ENCODE measurements around the gene POC1A.

The POC1A gene

DNA sequence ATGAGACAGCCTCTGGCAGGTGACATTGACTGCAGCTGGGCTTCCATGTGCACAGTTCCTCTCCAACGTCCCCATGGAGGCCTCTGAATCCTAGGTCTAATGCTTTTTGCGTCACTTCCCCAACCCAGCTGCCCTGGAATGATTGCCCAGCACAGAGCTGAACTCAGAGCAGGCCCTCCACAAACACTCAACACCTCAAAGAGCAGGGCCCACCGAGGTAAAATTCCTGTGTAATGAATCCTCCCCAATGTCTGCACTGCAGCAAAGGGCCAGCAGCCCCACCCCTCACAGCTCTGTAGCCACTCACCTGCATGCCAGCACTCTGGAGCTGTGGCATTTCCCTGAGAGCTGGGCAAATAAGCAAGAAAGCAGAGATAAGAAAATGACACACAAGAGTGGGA is 55.2 kb downstream of the POC1A start:
- H3K9me3 Mint-ChIP-seq = peaks cover 14% of the 10 kb centered on the region
- H3K27ac Mint-ChIP-seq = no peak overlapping the region
- peaks cover 24% of the 10 kb centered on the region for H3K36me3 Mint-ChIP-seq (ENCODE audit: low read depth)
- no peak for DNase-seq
- ATAC-seq = peak; percentile 22
- H3K4me1 Mint-ChIP-seq = no peaks in the 10 kb centered on the region
- H3K4me3 Mint-ChIP-seq = no peak overlapping the region
- H3K27me3 Mint-ChIP-seq = no peaks in the 10 kb centered on the region

DNA sequence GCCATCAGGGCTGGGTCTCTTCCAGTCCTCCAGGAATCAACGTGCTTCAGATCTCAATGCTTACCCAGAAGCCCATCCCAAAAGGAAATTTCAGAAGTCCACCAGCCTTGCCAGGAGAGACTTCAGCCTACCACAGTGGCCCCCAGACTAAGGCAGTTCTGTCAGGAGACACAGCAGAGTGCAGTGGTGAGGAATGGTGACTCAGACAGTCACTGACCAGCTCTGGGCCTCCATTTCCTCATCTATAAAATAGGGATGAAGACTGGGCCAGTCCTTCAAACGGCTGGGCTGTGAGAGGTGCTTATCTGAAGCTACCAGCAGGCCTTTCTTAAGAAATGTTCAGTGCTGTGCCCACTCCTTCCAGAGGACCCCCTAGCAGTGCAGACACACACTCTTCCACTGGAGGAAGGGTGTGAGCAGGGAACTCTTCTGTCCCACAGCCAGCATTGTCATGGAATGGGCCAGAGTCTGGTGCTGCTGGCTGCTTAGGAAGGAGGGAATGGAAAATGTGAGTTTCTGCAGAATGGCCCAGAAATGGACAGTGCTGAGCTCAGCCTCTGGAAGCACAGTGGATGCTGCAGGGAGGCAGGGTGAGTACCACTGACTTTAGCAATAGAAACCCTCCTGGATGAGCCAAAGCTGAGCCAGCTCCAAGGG is 56.2 kb downstream of the POC1A start:
- no peaks in the 10 kb centered on the region for H3K4me1 Mint-ChIP-seq
- peaks cover 24% of the 10 kb centered on the region for H3K36me3 Mint-ChIP-seq (ENCODE audit: low read depth)
- H3K4me3 Mint-ChIP-seq = no peak overlapping the region
- no peak for DNase-seq
- no peak overlapping the region for H3K27ac Mint-ChIP-seq
- no peak for ATAC-seq
- peaks cover 14% of the 10 kb centered on the region for H3K9me3 Mint-ChIP-seq
- H3K27me3 Mint-ChIP-seq = no peaks in the 10 kb centered on the region

DNA sequence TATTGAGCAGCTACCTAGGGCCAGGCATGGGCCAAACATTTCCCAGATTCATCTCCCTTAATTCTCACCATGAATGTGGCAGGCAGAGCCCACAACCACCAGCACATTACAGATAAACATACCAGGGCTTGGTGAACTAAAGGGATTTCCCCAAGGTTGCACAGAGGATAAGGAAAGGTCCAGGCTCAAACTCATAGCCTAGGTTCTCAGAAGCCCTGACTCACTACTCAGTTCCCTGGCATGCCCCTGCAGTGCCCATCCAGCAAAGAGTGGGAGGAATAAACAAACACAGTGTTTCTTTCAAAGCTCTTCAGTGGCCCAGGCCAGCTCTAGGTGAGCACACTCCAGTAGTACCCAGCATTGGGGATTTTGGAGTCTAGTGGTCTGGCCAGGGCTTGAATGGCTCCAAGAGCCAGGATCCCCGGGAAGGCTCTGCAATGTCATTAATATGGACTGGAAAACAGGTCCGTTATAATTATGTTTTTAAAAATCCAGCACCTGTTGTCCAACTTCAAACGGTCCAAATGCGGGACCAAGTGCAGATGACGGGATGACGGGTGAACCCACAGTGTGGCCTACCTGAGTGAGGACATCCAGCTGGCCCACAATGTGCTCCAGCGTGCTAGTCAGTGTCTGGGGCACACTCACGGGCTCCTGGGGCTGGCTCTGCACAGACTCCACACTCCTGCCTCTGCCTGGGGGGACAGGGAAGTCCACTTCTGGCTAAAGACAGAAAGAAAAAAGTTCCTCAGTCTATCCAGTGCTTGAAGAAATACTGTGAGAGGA is 58.0 kb downstream of the POC1A start:
- peak; percentile 56 for ATAC-seq
- Mint-ChIP-seq H3K27me3 (no peaks in the 10 kb centered on the region), H3K36me3 (ENCODE audit: low read depth) (peaks cover 14% of the 10 kb centered on the region), H3K9me3 (peaks cover under 1% of the 10 kb centered on the region), H3K4me3 (no peak overlapping the region), H3K4me1 (no peaks in the 10 kb centered on the region), H3K27ac (no peak overlapping the region)
- no peak for DNase-seq

DNA sequence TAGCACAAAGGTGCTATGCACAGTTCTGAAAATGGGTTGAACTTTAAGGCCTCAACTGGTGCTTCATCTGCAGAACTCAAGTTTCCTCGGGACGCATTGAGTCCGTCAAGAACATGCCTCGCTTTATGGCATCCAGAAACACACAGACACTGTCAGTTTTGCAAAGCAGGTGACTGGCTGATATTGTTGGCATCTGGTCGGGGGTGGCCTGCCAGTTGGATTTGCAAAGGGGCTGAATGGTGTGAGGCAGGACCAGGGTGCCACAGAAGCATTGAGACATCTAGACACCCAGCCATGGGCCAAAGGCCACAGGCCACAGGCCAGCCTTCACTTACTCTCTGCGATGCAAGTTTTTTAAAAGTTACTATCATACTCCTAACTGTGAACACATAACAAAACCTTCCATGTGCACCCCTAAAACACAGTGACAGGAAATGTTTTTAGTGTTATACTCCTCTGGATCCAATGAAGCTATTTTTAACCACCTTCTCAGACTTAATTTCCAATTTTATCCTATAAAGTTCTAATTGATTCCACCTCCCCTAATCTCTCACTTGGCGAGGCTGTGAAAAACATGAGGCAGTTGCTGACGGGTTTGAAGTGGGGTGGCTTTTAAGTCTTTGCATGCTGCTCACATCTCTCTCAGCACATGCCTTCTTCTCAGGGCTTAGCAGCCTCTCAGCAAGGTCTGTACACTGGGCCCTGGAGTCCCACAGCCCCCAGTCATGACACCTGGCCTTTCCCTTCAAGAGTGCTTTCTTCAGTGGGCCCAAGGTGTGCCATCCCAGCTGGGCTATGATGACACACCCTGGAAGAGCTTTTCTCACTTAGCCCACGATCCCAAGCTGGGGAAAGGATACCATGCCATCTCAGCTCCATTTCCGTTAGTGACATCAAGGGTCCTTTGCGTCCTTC is 59.4 kb downstream of the POC1A start:
- Mint-ChIP-seq H3K4me1 (no peaks in the 10 kb centered on the region), H3K4me3 (no peak overlapping the region), H3K27ac (no peak overlapping the region), H3K9me3 (no peaks in the 10 kb centered on the region), H3K36me3 (ENCODE audit: low read depth) (peaks cover 4% of the 10 kb centered on the region), H3K27me3 (no peaks in the 10 kb centered on the region)
- ATAC-seq (no peak), DNase-seq (no peak)

DNA sequence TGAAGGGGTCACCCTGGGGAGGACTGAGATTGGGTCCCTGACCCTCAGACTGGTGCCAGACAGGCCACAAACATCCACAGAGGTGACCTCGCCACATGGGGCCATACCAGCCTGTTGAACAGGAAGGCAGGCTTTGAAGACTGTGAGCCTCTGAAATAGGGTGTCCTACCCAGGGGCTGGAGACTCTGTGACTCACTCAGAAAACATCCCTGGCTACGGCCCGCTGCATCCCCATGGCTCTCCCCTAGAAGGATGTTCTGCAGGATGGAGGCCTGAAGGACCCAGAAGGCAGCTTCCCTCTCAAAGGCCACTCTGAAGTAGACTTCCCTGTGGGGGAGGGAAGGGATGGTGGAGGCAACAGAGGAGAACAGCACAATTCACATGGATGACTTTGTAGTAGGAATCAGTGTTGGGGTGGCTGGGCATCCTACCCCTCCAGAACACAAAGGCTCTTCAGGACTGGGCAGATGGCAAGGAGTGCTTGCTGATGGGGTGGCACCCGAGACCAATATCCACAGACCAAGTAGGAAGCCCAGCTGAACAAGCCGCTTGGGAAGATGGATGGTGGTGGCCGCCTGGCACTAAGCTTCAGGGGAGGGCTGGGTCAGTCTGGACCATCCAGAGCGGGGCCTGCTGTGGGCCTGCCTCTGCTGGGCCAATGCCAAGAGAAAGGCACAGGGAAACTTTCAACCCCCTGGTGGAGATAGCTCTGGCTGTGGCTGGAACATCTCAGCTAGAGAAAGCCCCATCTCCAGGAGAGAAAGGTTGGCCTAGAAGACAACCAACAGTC is 60.3 kb downstream of the POC1A start:
- Mint-ChIP-seq H3K9me3 (no peaks in the 10 kb centered on the region), H3K27me3 (no peaks in the 10 kb centered on the region), H3K4me3 (no peak overlapping the region), H3K36me3 (ENCODE audit: low read depth) (peaks cover 2% of the 10 kb centered on the region), H3K27ac (no peak overlapping the region), H3K4me1 (no peaks in the 10 kb centered on the region)
- ATAC-seq (no peak), DNase-seq (no peak)

DNA sequence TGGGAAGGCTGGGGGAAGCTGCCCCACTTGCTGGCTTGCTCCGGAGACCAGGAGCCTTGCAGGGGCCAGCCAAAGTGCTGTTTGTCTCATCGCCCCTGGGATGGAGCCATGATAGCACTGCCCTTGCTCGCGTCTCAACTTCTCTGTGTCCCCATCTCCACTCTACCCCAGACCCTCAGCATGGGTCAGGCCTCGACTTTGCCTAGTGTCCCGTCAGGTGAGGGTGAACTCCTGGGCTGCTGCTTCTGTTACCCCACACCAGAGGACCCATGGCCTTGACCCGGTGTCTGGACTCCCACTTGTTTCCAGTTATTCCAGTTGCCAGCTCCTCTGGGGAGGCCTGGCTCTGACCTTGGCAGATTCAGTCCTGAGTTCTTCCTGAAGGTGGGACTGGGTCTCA is 61.3 kb downstream of the POC1A start:
- Mint-ChIP-seq H3K4me1 (no peaks in the 10 kb centered on the region), H3K36me3 (ENCODE audit: low read depth) (no peaks in the 10 kb centered on the region), H3K27ac (no peak overlapping the region)

DNA sequence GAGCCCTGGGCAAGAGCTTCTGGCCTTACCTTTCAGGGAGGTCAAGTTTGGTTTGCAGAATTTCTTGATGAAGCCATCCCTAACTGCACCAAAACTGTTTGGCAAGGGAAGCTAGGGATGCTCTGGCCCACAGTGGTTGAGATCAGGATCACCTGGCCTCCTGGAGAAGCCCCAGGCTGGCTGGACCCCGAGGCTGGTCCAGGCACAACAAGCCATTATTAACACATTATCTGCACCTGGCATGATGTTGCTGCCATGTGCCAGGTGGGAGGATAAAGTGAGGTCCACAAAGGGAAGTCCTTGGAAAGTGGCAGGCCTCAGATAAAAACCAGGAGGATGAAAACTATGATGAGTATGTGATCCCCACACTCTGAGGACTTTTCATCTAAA is 62.0 kb downstream of the POC1A start:
- Mint-ChIP-seq H3K4me1 (peaks cover 6% of the 10 kb centered on the region), H3K27me3 (no peaks in the 10 kb centered on the region), H3K9me3 (no peaks in the 10 kb centered on the region), H3K36me3 (ENCODE audit: low read depth) (no peaks in the 10 kb centered on the region), H3K4me3 (no peak overlapping the region), H3K27ac (no peak overlapping the region)
- ATAC-seq (no peak), DNase-seq (no peak)

More for the DNA sequence above, 61.3 kb downstream of the POC1A start:
- no peak for ATAC-seq
- Mint-ChIP-seq H3K9me3 (no peaks in the 10 kb centered on the region), H3K27me3 (no peaks in the 10 kb centered on the region), H3K4me3 (no peak overlapping the region)
- DNase-seq = no peak

DNA sequence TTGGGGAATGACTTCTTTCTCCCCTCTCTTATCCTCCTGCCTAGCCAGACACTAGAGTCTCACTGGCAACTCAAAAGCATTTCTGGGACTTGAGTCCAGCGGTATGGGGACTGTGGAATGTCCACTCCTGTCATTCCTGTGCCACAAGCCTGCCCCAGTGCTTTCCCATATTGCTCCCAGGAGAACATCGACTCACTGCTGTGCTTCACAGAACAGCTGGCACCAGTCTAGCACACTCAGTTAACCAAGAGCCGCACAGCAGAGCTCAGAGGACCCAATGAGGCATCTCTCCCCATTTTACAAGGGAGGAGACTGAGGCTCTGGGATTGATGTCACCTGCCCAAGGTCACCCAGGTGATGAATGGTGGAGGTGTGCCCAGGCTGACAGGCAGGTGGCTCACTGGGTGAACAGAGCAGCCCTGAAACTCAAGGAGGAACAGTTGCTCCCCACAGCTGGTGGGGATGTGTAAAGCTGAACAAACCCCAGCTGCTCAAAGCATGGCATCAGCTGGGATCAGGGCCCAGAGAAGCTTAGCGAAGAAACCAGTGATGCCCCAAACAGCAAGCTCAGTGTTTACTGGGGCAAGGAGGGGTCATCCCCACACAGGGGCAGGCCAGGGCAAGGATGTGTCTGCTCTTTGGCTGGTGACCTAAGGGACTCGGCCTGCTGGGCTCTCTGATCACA is 62.5 kb downstream of the POC1A start:
- no peak for ATAC-seq
- Mint-ChIP-seq H3K4me3 (no peak overlapping the region), H3K9me3 (no peaks in the 10 kb centered on the region), H3K36me3 (ENCODE audit: low read depth) (no peaks in the 10 kb centered on the region), H3K27ac (no peak overlapping the region), H3K27me3 (no peaks in the 10 kb centered on the region), H3K4me1 (peaks cover 11% of the 10 kb centered on the region)
- no peak for DNase-seq

DNA sequence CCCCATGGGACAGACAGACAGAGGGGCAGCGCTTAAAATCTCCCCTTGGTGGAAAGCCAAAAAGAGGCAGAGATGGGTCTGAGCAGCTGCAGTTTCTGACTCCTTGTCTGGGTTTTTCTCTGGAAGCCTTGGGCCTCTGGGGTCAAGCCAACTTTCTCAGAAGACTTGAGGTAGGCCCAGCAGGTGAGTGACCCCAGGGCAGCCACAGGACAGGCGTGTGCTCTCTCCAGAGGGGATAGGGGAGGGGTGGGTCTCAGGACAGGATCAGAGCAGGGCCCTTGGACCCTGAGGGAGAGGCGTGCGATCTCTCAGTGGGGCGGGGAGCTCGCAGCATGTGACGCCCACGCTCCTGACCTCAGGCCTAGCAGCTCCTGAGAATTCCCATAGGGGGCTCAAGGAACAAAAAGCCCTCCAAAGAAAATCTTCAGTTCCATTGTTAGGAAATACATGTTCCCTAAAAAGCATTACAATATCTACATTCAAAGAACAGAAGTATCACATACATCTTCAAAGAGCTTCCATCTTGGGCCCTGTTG is 63.2 kb downstream of the POC1A start:
- no peaks in the 10 kb centered on the region for H3K36me3 Mint-ChIP-seq (ENCODE audit: low read depth)
- no peak overlapping the region for H3K4me3 Mint-ChIP-seq
- DNase-seq (no peak), ATAC-seq (no peak)
- peaks cover 18% of the 10 kb centered on the region for H3K4me1 Mint-ChIP-seq
- H3K27ac Mint-ChIP-seq = no peak overlapping the region
- H3K27me3 Mint-ChIP-seq = no peaks in the 10 kb centered on the region
- H3K9me3 Mint-ChIP-seq = no peaks in the 10 kb centered on the region

DNA sequence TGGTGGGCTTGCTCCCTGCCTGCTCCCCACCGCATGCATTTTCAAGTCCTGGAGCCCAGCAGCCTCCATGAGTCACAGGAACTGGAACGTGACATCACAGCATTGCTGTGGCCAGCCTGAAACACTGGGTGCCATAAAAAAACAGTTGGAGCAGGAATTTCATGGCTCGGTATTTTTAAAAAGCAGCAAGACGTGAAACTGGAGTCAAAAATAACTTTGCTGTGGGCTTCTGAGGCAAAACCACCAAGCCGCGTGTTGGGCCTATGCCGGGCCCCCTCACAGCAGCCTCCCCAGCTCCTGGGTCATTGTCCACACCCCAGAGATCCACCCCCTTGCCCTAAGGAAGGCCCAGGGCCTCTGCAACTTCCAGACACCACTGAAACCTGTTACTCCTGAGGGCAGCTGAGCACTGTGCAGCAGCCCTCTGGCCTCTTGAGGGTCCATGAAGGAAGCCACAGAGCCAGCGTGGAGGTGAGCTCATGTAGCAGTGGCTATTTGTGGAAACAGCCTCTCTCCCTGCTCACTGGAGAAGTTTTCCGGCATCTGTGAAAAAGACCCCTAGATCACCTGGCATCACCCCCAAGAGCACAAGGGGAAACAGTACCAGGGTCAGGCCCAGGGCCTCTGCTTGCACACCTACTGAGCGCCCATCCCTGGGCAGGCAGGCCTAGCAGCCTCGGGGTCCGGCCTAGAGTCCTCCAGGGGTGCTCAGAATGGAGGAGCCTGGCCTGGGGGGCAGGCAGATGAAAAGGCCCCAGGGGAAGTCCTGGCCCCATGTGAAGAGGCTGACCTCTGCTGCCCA is 63.9 kb downstream of the POC1A start:
- Mint-ChIP-seq H3K4me1 (peaks cover 25% of the 10 kb centered on the region), H3K27me3 (no peaks in the 10 kb centered on the region), H3K9me3 (no peaks in the 10 kb centered on the region), H3K27ac (no peak overlapping the region), H3K36me3 (ENCODE audit: low read depth) (no peaks in the 10 kb centered on the region), H3K4me3 (no peak overlapping the region)
- DNase-seq = no peak
- no peak for ATAC-seq

DNA sequence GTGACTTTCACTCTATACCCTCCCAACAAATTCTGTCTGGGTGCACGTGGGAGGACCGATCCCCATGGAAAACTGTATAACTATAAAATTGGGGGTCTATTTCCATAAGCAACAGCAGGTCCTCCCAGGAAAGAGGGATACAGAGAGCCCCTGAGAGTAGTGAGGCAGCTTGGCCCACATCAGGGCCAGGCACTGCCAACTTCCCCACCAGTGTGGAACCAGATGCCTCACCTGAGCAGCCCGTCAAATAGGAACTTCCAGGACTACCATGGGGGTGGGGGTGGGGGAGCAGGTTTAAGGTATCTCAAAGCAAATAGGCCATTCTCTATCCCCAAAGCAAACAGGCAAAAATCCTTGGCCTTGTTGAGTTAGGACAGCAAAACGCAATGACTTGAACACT is 64.5 kb downstream of the POC1A start:
- H3K4me1 Mint-ChIP-seq = peaks cover 29% of the 10 kb centered on the region
- no peak for DNase-seq
- ATAC-seq = no peak
- no peak overlapping the region for H3K27ac Mint-ChIP-seq
- H3K4me3 Mint-ChIP-seq = no peak overlapping the region
- H3K9me3 Mint-ChIP-seq = no peaks in the 10 kb centered on the region
- no peaks in the 10 kb centered on the region for H3K27me3 Mint-ChIP-seq
- H3K36me3 Mint-ChIP-seq (ENCODE audit: low read depth) = no peaks in the 10 kb centered on the region

DNA sequence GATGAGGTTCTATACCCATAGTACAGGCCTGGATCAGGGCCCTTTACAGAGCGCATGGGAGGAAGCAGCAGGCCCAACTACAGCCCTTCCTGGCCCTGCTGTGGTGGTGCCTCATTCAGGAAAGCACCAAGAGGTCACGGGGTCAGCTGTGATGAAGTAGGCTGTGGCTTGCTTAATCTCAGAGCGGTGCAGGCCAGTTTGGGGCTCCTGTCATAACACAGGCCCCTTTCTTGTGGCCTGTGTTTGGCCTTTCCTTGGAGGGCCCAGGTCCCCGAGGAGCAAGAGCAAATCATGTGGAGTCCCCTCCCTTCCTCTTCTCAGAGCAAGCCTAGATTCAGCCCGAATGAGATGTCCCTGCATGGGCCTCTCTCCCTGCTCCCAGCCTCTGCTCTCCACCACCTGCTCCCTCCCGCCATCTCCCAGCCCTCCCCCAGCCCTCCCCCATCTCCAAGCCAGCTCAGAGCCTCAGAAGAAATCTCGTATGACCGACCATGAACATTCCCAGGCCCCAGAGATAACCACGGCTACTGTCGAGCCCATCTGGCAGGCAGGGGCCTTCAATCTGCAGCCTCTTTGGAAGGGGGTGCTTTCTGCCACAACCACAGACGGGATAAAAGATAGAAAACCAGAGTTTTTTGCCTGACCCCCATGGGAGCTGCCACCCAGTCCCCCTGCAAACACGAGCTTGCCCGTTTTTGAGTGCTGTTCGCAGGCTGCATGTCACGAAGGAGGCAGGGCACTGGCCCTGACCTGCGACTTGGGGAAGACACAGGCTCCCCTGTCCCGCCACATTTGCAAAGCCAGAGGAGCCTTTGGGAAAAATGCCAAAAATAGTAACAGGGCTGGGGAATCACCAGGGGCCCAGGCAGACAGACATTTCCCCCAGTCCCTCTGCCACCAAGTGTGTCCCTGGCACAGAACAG is 65.5 kb downstream of the POC1A start:
- Mint-ChIP-seq H3K36me3 (ENCODE audit: low read depth) (no peaks in the 10 kb centered on the region), H3K27ac (no peak overlapping the region), H3K4me1 (peaks cover 31% of the 10 kb centered on the region), H3K9me3 (no peaks in the 10 kb centered on the region), H3K27me3 (no peaks in the 10 kb centered on the region), H3K4me3 (no peak overlapping the region)
- ATAC-seq = no peak
- no peak for DNase-seq
